Measurements from ENCODE around the gene CD69.
A peak's percentile ranks its signal among the peaks of the same experiment; 100 is the strongest.
"Not testable (repeated sequence)": the region's sequence is repeated elsewhere in the genome, so short reads cannot be mapped to it uniquely, and the experiment has no call there.

Gene CD69

GRCh38 chr12:9745199-9745598, 15.5 kb downstream of the CD69 start:
- DNase-seq, result no peak

GRCh38 chr12:9742661-9743060, 18.0 kb downstream of the CD69 start:
- peak; percentile 58 for DNase-seq

GRCh38 chr12:9741726-9742125, 19.0 kb downstream of the CD69 start:
- peak; percentile 87 for DNase-seq

- peak; percentile 59 for DNase-seq
Observed at GRCh38 chr12:9740106-9740750, 20.5 kb downstream of the CD69 start.

GRCh38 chr12:9739404-9740105, 21.1 kb downstream of the CD69 start:
- DNase-seq, result peak; percentile 34

GRCh38 chr12:9738905-9739304, 21.8 kb downstream of the CD69 start:
- DNase-seq, result not testable (repeated sequence)

GRCh38 chr12:9736936-9737705, 23.6 kb downstream of the CD69 start:
- peak; percentile 45 for DNase-seq

- no peak for DNase-seq
Observed at GRCh38 chr12:9735601-9736000, 25.1 kb downstream of the CD69 start.

GRCh38 chr12:9732921-9733461, 27.7 kb downstream of the CD69 start, which contains the start of gene CLECL1:
Gene CLECL1, minus strand, starts transcription at chr12:9733097.
- no peak for DNase-seq

- DNase-seq, result no peak
Observed at GRCh38 chr12:9731797-9732196, 28.9 kb downstream of the CD69 start.

GRCh38 chr12:9731393-9731792, 29.3 kb downstream of the CD69 start:
- no peak for DNase-seq

- no peak for DNase-seq
Observed at GRCh38 chr12:9730591-9730990, 30.1 kb downstream of the CD69 start.

- no peak for DNase-seq
Observed at GRCh38 chr12:9730011-9730410, 30.7 kb downstream of the CD69 start.

- no peak for DNase-seq
Observed at GRCh38 chr12:9729082-9729481, 31.6 kb downstream of the CD69 start.

- DNase-seq, result no peak
Observed at GRCh38 chr12:9727813-9728212, 32.9 kb downstream of the CD69 start.

- no peak for DNase-seq
Observed at GRCh38 chr12:9725213-9725870, 35.4 kb downstream of the CD69 start.

GRCh38 chr12:9724023-9724422, 36.7 kb downstream of the CD69 start:
- no peak for DNase-seq

- no peak for DNase-seq
Observed at GRCh38 chr12:9721394-9722092, 39.2 kb downstream of the CD69 start.

GRCh38 chr12:9719790-9720189, 40.9 kb downstream of the CD69 start:
- no peak for DNase-seq

GRCh38 chr12:9718968-9719367, 41.7 kb downstream of the CD69 start:
- no peak for DNase-seq

- DNase-seq, result no peak
Observed at GRCh38 chr12:9717070-9717925, 43.4 kb downstream of the CD69 start.
